GM12878 (cell line): ENCODE data around the gene WNT16. TPM values are rescaled to one million over a fixed set of nuclear protein-coding genes. Genes with fewer than 3 reads are reported as not detected.

ENCODE experiments used
- ATAC-seq: fragments of 200-7000 bp; cut with Tn5 transposase; 3 replicates; pipeline ENCODE4 v1.9.1; 2020; ENCODE audit warnings: mild to moderate bottlenecking, moderate library complexity
- BruUV-seq: library from RNA; stranded (reverse); fragments of 400-500 nt; replicated peaks from 2 replicates; lab custom pipeline; 2021; lab: Mats Ljungman, UMichigan
- CTCF ChIA-PET: fragments of 300-600 bp; sonication (Branson Sonifier 250); formaldehyde crosslinking; extraction: SDS; loops from one replicate; lab custom pipeline; 2021; ENCODE audit warnings: inconsistent platforms; lab: Yijun Ruan, JAX
- POLR2A ChIA-PET: fragments of 350-600 bp; formaldehyde crosslinking; extraction: SDS; loops from one replicate; lab custom pipeline; 2021; ENCODE audit warnings: inconsistent platforms; lab: Charles Lee
- RAD21 ChIA-PET: fragments of 300-600 bp; sonication (Branson Sonifier 250); formaldehyde crosslinking; loops from one replicate; lab custom pipeline; 2023; ENCODE audit warnings: antibody characterized with exemption; ENCODE audit not compliant: unreplicated experiment; lab: Charles Lee
- SMC1A ChIA-PET: fragments of 300-600 bp; sonication (Branson Sonifier 250); formaldehyde crosslinking; loops from one replicate; lab custom pipeline; 2023; ENCODE audit not compliant: unreplicated experiment, uncharacterized antibody; lab: Charles Lee
- DNase-seq: peaks from one replicate; pipeline ENCODE4 v3.0.0-alpha.2; 2011; ENCODE audit warnings: low read depth, low spot score
- FAIRE-seq: peaks from 3 replicates; lab custom pipeline; 2011; peaks lifted over from hg19 to GRCh38; lab: Jason Lieb, UNC
- H2AFZ ChIP-seq: 2 replicates; pipeline ENCODE4 v1.6.0; 2011; ENCODE audit warnings: low read depth, low read length, control low read depth; ENCODE audit not compliant: control insufficient read depth
- H3K27ac ChIP-seq: 2 replicates; pipeline ENCODE4 v1.5.1; 2011; ENCODE audit warnings: control low read depth; ENCODE audit not compliant: control insufficient read depth, insufficient read depth
- H3K27me3 ChIP-seq, 2 experiments: replicated peaks in 1 of 2; 2 replicates each; pipeline versions ENCODE4 v1.6.0 to v1.6.1; 2011; ENCODE audit warnings: low read length in 1 of 2; ENCODE audit not compliant: control insufficient read depth in 2 of 2, insufficient read depth in 2 of 2
- H3K36me3 ChIP-seq, 2 experiments: 2 replicates each; pipeline ENCODE4 v1.5.1; 2011; ENCODE audit warnings: low read length in 1 of 2; ENCODE audit not compliant: control insufficient read depth in 2 of 2, insufficient read depth in 2 of 2
- H3K4me1 ChIP-seq: 2 replicates; pipeline ENCODE4 v1.6.1; 2011; ENCODE audit warnings: mild to moderate bottlenecking, low read length, moderate library complexity, mixed read lengths; ENCODE audit not compliant: control insufficient read depth, insufficient read depth
- H3K4me2 ChIP-seq: 2 replicates; pipeline ENCODE4 v1.6.0; 2011; ENCODE audit warnings: control low read depth; ENCODE audit not compliant: control insufficient read depth, insufficient read depth
- H3K4me3 ChIP-seq: fragments of 200-600 bp; sonication (generic); 2 replicates; pipeline ENCODE4 v1.5.1; 2016
- H3K79me2 ChIP-seq: 2 replicates; pipeline ENCODE4 v1.6.0; 2011; ENCODE audit warnings: low read length; ENCODE audit not compliant: control insufficient read depth, insufficient read depth
- H3K9ac ChIP-seq: 2 replicates; pipeline ENCODE4 v1.8.0; 2011; ENCODE audit warnings: low read length, control low read depth, mixed read lengths; ENCODE audit not compliant: control insufficient read depth, insufficient read depth
- H3K9me3 ChIP-seq: replicated peaks from 3 replicates; pipeline ENCODE4 v1.5.1; 2011; ENCODE audit warnings: mild to moderate bottlenecking, low read length; ENCODE audit not compliant: control insufficient read depth, insufficient read depth
- H4K20me1 ChIP-seq: 2 replicates; pipeline ENCODE4 v1.6.0; 2011; ENCODE audit not compliant: control insufficient read depth, insufficient read depth
- DPF2 ChIP-seq: fragments of 450-650 bp; IDR thresholded peaks from 2 replicates; pipeline ENCODE4 v1.6.1; 2017; ENCODE audit warnings: mild to moderate bottlenecking
- FOS ChIP-seq: IDR thresholded peaks from 3 replicates; pipeline ENCODE4 v1.6.1; 2011; ENCODE audit warnings: borderline replicate concordance; ENCODE audit not compliant: insufficient read length; ENCODE audit errors: extremely low read depth
- HCFC1 ChIP-seq: fragments of 150-350 bp; IDR thresholded peaks from 2 replicates; pipeline ENCODE4 v1.6.1; 2014; ENCODE audit warnings: low read length
- IKZF2 ChIP-seq, 2 experiments: fragments of 450-650 bp; IDR thresholded peaks; 2 replicates each; pipeline ENCODE4 v1.6.1; 2017; ENCODE audit warnings: mild to moderate bottlenecking in 2 of 2, moderate library complexity in 2 of 2
- IRF3 ChIP-seq: fragments of 450-650 bp; IDR thresholded peaks from 2 replicates; pipeline ENCODE4 v1.6.1; 2014; ENCODE audit warnings: mild to moderate bottlenecking
- JUNB ChIP-seq: IDR thresholded peaks from 2 replicates; pipeline ENCODE4 v1.6.1; 2016; ENCODE audit warnings: antibody characterized with exemption, mild to moderate bottlenecking
- NKRF ChIP-seq: fragments of 450-650 bp; conservative IDR thresholded peaks from 2 replicates; pipeline ENCODE4 v1.6.1; 2017; ENCODE audit warnings: mild to moderate bottlenecking, moderate library complexity
- PBX3 ChIP-seq: IDR thresholded peaks from 2 replicates; pipeline ENCODE4 v1.6.1; 2011; ENCODE audit warnings: mild to moderate bottlenecking, low read depth, low read length, moderate library complexity; ENCODE audit not compliant: insufficient replicate concordance
- POLR2A ChIP-seq: IDR thresholded peaks from 2 replicates; pipeline ENCODE4 v1.6.1; 2011; ENCODE audit warnings: low read depth, mild to moderate bottlenecking, low read length
- RCOR1 ChIP-seq: conservative IDR thresholded peaks from 2 replicates; pipeline ENCODE4 v1.6.1; 2012; ENCODE audit warnings: low read depth, low read length, improper control_type of control experiment
- RELA ChIP-seq: fragments of 450-650 bp; IDR thresholded peaks from 2 replicates; pipeline ENCODE4 v1.8.0; 2014; ENCODE audit warnings: borderline replicate concordance; ENCODE audit not compliant: partially characterized antibody
- RFX5 ChIP-seq: IDR thresholded peaks from 2 replicates; pipeline ENCODE4 v1.6.1; 2011; ENCODE audit warnings: low read depth, low read length, improper control_type of control experiment
- SRF ChIP-seq, 2 experiments: IDR thresholded peaks; 2 replicates each; pipeline ENCODE4 v1.6.1; 2011; ENCODE audit warnings: low read depth in 2 of 2, low read length in 2 of 2, mild to moderate bottlenecking in 1 of 2, moderate library complexity in 1 of 2
- TAF1 ChIP-seq: IDR thresholded peaks from 2 replicates; pipeline ENCODE4 v1.6.1; 2011; ENCODE audit warnings: mild to moderate bottlenecking, low read depth, low read length, borderline replicate concordance
- ZSCAN29 ChIP-seq: fragments of 450-650 bp; IDR thresholded peaks from 2 replicates; pipeline ENCODE4 v1.6.1; 2017; ENCODE audit warnings: mild to moderate bottlenecking, moderate library complexity
- WGBS: methylation state at CpG from one replicate; pipeline ENCODE4 v1.1.6; 2016; ENCODE audit warnings: low lambda C conversion rate; ENCODE audit not compliant: insufficient replicate concordance, insufficient coverage; ENCODE audit errors: missing lambda C conversion rate; 5-methylcytosine and 5-hydroxymethylcytosine counted together
- in situ Hi-C: fragments of 300-500 bp; cut with MboI; formaldehyde crosslinking; loops from 9 replicates; pipeline ENCODE4 v1.14.3; 2018; ENCODE audit warnings: mixed read lengths
- intact Hi-C: fragments of 100-400 bp; cut with micrococcal nuclease; formaldehyde crosslinking; loops from one replicate; pipeline ENCODE4 v1.14.2; 2022; ENCODE audit not compliant: unreplicated experiment
- polyA plus RNA-seq, 11 experiments: library from polyadenylated mRNA; depleted of rRNA in 4 of 11; unstranded in 6 of 11; stranded (reverse) in 5 of 11; fragments of >200 nt; fragmentation: Nextera tagmentation in 4 of 11; fragmentation: Illumina TruSeq in 1 of 11; extraction: Ambion mirVana in 4 of 11; extraction: Trizol in 1 of 11; gene quantifications; 1 replicate in 1 of 11; 2 replicates in 10 of 11; pipeline versions ENCODE4 v1.2.1 to v1.2.3, GENCODE V29; 2011 to 2016; ENCODE audit warnings: inconsistent platforms in 2 of 11, missing spikeins in 2 of 11, low read depth in 1 of 11
- total RNA-seq, 4 experiments: library from RNA; depleted of rRNA in 3 of 4; stranded (reverse); fragments of >200 nt in 3 of 4; fragmentation: Illumina TruSeq in 1 of 4; extraction: Trizol in 1 of 4; gene quantifications; 2 replicates each; pipeline versions ENCODE4 v1.2.1 to v1.2.3, GENCODE V29; 2013 to 2021
- TF ChIP-seq, protein P1 (sequence below): fragments of 450-650 bp; formaldehyde crosslinking; IDR thresholded peaks from 2 replicates; pipeline ENCODE4 v1.4.0; 2022; ENCODE audit warnings: mild to moderate bottlenecking, moderate library complexity

The WNT16 gene
- total and polyA plus RNA-seq, 10 of the 15 experiments (the other 5 are each of a cell fraction or from before 2014, with no cell fraction given), result 0.05 to 0.11 (median 0.06) TPM; not detected in 5

DNA sequence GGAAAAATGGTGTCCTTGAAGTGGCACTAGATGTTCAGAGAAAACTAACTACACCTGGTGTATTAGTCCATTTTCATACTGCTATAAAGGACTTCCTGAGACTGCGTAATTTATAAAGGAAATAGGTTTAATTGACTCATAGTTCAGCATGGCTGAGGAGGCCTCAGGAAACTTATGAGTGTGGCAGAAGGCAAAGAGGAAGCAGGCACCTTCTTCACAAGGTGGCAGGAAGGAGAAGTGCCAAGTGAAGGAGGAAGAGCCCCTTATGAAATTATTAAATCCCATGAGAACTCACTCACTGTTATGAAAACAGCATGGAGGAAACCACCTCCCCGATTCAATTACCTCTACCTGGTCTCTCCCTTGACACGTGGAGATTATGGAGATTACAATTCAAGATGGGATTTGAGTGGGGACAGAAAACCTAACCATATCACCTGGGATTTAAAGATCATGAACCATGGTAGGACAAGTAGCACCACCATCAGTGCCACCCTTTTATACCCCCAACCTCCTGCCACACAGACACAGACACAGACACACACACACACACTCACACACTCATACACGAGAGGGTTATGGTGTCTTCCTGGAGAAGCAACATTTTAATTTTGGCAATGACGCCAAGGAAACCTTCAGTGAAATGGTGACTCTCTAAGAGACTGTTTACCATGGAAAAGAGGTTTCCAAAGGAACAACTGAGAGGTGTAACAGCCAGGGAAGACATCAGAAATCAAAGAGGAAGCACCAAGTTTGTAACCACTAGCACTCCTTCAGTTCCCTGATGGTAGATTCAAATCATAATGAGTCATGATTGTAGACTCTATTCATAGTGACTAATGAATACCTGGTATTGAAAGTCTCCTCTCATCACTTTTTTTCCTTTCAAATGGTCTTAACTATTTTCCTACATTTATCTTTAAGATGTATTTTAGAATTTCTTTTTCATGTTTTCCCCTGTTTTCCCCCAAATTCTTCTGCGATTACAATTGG, 41.8 kb upstream of the WNT16 start:
- H3K79me2 ChIP-seq, result no peaks in the 10 kb centered on the region
- H3K9ac ChIP-seq, result no peak overlapping the region
- H4K20me1 ChIP-seq, result no peaks in the 10 kb centered on the region
- no TSS peak for BruUV-seq
- no peak overlapping the region for H2AFZ ChIP-seq
- ChIA-PET RAD21 (no interaction called here), SMC1A (no interaction called here), CTCF (no interaction called here), POLR2A (no interaction called here)
- no peak overlapping the region for H3K4me2 ChIP-seq
- no peak overlapping the region for H3K4me3 ChIP-seq
- peaks cover 11% of the 10 kb centered on the region; the same call in 2 of the 3 replicates for H3K9me3 ChIP-seq
- in situ Hi-C loops (no loop called here), intact Hi-C loops (no loop called here)
- no peaks in the 10 kb centered on the region for H3K36me3 ChIP-seq
- no peak overlapping the region for H3K27ac ChIP-seq
- no peaks in the 10 kb centered on the region for H3K4me1 ChIP-seq
- 44% methylated on average over 6 of the region's 6 CpGs for WGBS
- no peak for ATAC-seq
- no peaks in the 10 kb centered on the region for H3K27me3 ChIP-seq
- DNase-seq, result no peak
- no peak for FAIRE-seq
- no peak for TF ChIP-seq ZSCAN29
- TF ChIP-seq RELA, result no peak
- TF ChIP-seq, protein P1, sequence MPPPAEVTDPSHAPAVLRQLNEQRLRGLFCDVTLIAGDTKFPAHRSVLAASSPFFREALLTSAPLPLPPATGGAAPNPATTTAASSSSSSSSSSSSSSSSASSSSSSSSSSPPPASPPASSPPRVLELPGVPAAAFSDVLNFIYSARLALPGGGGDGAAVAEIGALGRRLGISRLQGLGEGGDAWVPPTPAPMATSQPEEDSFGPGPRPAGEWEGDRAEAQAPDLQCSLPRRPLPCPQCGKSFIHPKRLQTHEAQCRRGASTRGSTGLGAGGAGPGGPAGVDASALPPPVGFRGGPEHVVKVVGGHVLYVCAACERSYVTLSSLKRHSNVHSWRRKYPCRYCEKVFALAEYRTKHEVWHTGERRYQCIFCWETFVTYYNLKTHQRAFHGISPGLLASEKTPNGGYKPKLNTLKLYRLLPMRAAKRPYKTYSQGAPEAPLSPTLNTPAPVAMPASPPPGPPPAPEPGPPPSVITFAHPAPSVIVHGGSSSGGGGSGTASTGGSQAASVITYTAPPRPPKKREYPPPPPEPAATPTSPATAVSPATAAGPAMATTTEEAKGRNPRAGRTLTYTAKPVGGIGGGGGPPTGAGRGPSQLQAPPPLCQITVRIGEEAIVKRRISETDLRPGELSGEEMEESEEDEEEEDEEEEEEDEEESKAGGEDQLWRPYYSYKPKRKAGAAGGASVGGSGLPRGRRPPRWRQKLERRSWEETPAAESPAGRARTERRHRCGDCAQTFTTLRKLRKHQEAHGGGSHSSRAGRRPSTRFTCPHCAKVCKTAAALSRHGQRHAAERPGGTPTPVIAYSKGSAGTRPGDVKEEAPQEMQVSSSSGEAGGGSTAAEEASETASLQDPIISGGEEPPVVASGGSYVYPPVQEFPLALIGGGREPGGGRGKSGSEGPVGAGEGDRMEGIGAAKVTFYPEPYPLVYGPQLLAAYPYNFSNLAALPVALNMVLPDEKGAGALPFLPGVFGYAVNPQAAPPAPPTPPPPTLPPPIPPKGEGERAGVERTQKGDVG (CRISPR knock-in tag), result no peak
- no peak for TF ChIP-seq PBX3
- no peak for TF ChIP-seq POLR2A
- no peak for TF ChIP-seq TAF1
- TF ChIP-seq FOS, result no peak
- no peak for TF ChIP-seq RFX5
- TF ChIP-seq HCFC1, result no peak
- TF ChIP-seq NKRF, result no peak
- no peak for TF ChIP-seq IRF3
- TF ChIP-seq RCOR1, result no peak
- no peak for TF ChIP-seq JUNB
- no peak for TF ChIP-seq SRF (IDR thresholded peaks at IDR 0.05; ENCODE audit: low read depth in 2 of 2, low read length in 2 of 2)
- TF ChIP-seq DPF2, result no peak
- TF ChIP-seq IKZF2 (IDR thresholded peaks at IDR 0.05), result no peak
